ENCODE data around the gene VWCE.
"Not testable (repeated sequence)": the region's sequence is repeated elsewhere in the genome, so short reads cannot be mapped to it uniquely, and the experiment has no call there.

VWCE gene

DNA sequence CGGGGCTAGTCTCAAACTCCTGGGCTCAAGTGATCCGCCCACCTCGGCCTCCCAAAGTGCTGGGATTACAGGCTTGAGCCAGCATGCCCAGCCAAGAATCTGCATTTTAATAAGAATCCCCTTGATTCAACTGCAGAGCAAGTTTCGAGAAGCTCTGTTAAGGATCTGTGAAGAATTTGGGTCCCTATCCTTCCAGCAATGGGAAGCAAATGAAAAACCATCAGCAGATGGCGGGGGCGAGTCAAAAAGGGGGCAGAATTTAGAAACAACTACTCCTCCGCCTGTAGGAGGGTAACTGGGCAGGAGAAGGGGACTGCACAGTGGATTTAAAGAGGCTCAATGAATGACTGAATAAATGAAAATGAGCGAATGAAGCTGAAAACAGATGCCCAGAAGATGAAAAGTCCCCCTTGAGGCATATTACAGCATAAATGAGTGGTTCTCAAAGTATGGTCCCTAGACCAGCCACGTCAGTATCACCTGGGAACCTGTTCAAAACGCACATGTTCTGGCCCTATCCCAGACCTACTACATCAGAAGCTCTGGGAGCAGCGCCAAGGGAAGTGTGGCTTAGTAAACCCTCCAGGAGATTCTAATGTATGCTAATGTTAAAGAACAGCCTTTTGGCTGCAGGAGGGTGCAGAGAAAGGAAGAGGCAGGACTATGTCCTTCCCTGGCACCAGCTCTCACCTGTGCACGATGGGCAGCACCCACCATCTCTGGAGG is 15.0 kb downstream of the VWCE start:
- peak; percentile 94 for DNase-seq

- no peak for DNase-seq
Measured at GRCh38 chr11:61278001-61278470, 17.1 kb downstream of the VWCE start.

- DNase-seq, result no peak
Measured at GRCh38 chr11:61277186-61278000, 17.7 kb downstream of the VWCE start.

DNA sequence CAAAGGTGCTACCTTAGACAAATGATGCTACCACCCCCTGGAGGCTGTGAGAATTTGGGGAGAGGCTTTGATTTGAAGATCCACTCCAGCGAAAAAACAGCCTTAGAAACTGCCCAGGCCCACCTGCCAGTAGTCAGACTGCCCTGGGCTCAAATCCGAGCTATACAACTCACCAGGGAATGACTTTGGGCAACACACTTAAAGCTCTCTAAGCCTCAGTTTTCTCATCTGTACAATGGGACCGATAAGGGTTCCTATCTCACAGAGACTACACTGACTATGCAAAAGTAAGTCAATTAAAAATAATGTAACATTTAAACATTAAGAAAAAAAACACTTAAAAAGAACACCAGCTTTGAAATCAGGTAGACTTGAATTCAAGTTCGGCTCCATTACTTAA is 19.9 kb downstream of the VWCE start:
- no peak for DNase-seq

GRCh38 chr11:61274084-61274483 is 21.0 kb downstream of the VWCE start:
- no peak for DNase-seq

DNA sequence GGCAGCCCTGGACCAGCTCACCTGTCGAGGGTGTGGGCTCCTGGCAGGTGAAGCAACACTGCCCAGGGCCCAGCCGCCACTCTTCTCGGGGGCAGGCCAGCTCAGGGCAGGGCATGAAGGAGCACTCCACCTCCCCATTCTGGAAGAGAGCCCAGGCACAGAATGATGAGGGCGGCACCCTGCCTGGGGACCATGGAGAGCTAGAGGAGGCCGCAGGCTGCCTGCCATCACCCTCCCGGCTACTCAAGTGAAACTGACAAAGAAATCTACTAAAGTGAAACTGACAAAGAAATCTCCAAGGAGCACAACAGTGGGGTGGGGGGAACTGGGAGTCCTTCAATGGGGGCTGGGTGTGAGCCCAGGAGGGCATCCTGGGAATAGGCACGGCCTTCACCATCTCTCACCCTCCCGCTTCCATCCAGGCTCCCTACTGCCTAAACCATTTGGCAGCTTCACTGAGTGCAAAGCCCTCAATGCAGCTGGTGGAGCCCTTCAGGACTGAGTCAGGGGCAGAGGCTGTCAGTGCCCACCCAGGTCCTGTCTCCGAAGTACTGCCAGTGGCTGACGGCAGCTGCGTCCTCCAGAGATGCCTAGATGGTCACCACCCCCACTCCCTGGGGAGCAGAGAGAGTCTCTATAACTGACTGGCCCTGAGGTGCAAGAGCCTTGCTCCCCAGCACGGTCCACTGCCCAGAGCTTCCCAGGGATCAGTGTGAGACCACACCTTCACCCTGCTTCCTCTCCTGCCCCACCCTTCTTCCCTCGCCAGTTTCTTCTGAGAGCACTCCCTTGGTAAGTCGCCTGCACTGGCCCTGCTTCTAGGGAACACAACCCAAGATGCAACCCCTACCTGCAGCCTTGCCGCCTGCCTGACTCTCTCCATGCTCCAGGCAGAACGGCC is 21.7 kb downstream of the VWCE start:
- peak; percentile 82 for DNase-seq

DNA sequence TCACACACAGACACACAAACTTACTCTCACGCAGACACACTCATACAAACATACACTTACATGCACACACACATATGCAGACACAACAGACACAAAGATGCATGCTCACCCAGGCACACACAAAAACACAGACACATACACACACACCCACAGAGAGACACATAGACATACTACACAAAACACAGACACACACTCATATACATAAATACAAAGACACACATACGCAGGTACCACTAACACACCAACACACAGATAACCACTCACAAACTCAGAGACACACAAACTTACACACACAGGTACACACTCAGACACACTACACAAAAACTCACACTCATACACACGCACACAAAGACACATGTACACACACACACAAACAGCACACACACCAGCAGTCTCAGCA is 22.4 kb downstream of the VWCE start:
- no peak for DNase-seq

GRCh38 chr11:61270354-61271076 is 24.6 kb downstream of the VWCE start:
- DNase-seq, result no peak

DNA sequence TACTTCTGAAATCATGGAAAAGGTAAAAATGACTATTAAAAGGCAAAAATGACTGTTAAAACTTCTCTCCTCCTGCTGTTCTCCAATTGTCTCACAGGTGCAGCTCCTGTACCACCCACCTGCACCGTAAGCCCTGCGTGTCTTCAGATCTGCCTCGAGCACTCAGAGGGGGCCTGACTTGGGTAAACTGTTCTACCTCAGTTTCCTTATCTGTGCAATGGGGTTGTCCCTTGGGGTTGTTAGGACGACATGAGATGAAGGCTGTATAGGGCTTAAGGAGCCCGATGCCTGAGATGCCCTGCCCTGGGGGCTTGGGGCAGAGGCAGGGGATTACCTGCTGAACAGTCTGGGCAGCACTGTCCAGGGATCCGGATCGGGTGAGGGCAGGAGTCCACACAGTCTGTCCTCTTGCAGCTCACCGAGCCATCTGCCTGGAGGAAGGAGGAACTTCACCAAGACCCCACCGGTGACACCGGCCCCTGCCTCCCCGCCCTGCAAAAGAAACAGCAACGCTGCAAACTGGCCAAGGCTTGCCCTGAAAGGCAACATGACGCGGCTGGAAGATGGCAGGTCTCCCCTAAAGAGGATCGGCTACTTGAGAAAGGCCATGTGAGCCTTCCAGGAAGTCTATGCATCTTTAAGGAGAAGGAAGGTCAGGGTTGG is 26.4 kb downstream of the VWCE start:
- DNase-seq, result no peak

DNA sequence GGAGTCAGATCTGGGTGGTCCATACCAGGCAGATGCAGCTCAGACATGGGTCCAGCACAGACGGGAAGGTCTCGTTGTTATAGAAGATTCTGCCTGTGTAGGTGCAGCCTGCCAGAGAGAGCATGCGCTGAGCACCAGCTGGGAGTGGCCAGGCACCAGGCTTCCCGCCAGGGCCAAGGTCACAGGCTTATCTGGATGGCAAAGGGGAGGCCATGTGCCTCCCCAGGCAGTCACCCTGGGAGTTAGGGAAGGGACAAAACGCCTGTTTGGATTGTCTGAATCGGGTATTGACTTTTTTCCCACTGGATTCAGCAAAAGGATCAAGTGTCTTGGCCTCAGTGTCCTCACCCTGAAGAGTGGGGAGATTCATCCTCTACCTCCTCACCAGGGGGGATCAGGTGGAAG is 27.7 kb downstream of the VWCE start:
- no peak for DNase-seq

DNA sequence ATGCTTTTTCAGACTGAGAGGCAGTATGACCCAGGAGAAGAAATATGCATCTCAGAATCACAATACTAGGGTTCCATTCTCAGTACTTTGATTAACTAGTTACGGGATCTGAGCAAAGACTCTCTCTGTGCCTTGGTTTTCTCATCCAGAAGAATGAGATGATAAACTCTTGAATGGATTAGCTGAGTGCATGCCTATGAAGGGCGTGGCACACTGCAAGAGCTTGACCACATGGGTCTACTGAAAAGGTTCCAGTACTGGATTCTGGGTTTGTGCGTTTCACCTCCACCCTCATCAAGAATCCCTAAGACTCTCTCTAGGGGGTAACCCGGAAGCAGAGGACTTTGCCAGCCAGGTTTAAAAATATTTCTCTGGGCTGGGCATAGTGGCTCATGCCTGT is 28.5 kb downstream of the VWCE start:
- DNase-seq, result no peak

GRCh38 chr11:61265357-61265756 is 29.8 kb downstream of the VWCE start:
- DNase-seq, result no peak

DNA sequence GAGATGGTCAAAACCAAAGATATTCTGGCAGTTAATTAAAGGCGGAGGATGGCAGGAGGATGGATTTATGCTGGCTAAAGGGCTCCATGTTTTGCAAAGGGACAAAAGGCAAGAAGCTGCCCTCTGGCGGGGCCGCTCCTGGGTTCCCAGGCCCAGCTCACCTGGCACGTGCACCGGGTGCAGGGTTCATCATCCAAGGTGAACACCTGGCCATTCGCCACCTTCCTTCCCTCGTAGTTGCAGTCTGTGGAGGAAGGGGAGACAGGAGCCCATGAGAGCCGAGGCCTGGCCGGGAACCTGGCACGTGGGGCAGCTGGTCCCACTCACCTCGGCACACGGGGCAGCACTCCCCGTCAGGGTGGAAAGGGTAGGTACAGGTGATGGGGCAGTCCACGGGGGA is 30.3 kb downstream of the VWCE start:
- DNase-seq, result no peak

DNA sequence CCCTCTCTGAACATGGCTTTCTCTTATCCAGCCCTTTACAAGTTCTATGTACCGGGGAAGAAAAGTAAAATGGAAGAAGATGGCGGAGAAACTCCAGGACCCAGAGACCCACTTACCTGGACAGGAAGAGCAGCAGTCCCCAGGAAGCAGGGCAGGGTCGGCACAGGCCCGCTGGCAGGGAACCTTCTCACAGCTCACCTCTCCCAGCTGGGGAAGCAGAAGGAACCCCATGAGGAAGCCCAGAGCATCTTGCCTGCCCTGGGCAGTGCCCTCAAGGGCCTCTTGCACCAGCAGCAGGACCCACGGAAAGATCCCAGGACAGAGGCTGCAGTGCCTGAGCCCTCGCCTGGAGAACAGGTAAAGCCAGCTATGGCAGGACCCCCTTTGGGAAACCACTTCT is 30.7 kb downstream of the VWCE start:
- no peak for DNase-seq

DNA sequence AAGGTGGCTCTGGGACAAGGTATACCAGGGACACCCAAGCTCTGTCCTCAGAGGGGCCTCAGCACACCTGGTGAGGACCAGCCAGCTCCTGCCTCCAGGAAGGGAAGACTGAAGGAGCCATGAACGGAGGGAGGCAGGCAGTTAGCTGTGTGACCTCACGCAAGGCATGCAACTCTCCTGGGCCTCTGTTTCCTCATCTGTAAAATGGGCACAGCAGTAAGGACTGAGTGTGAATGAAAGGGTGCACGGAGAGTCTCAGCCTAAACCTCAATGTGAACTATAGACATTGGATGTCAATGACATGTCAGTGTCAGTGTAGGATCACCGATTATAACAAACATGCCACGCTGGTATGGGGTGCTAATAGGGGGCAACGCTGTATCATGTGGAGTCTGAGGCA is 35.8 kb downstream of the VWCE start:
- DNase-seq, result no peak

DNA sequence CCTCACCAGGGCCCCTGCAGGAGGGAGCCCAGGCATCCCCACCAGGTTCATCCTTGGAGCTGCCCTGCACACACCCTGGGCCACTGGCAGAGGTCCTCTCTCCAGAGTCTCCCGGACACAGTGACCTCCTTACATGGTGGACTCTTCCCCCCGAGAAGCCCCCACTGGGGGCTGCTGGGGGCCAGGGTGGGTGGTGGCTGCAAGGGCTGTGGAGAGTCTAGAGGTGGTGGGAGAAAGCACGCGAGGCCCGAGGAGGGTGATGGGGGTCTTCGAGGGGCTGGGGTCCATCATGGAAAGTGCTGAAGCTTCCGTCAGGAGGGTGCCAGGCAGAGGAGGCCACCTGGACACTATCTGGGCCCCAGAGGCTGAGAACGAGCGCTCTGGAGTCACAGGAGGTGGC is 36.6 kb downstream of the VWCE start:
- no peak for DNase-seq

DNA sequence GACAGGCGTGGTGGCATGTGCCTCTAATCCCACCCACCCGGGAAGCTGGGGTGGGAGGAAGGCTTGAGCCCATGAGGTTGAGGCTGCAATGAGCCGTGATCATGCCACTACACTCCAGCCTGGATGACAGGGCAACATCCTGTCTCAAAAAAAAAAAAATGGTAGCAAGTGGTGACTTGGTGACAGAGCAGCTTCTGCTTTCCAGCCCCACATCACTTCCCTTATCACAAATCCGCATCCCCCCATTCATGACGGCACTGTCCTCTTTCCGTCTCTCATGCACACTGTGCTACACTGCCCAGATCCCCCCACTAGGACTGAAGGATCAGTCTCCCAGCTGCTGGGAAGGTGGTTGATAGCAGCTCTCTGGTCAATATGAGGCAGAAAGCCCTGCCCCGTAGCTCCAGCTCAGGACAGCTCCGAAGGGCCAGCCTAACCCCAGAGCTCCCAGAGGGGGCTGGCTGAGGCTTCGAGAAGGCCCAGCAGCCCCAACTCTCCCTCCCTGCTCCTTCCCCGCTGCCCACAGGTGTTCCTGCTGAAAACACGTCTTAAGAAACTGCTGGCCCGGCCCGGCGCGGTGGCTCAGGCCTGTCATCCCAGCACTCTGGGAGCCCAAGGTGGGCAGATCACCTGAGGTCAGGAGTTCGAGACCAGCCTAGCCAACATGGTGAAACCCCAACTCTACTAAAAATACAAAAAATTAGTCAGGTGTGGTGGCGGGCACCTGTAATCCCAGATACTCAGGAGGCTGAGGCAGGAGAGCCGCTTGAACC is 38.2 kb downstream of the VWCE start:
- no peak for DNase-seq

DNA sequence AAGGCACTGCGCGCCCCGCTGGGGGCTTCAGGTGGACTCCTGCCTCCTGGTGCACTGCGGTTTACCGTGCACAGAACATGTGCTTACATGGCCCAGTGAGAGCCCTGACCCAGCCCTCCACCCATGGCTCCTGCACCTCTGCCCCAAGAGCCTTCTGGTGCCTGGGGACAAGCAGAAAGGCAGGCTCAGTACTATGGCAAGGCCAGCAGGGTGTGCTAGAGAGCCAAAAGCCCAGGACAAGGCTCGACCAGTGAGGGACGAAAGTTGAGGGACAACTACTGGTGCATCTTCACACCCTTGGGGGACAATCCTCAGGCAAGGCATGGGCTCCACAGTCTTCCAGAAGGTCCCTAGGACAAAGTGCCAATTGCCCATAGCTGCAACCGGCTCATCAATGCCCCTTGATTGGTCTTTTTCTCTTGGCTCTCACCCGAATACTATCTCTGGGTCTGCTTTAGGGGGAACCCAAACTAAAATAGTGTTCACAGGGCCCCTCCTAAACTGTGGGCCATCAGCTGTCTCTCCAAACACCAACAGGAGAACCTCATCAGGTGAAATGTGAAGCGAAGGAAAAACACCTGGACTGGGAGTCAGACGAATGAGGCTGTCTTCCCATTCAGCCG is 40.6 kb downstream of the VWCE start:
- peak; percentile 34 for DNase-seq

- not testable (repeated sequence) for DNase-seq
Measured at GRCh38 chr11:61252332-61252731, 42.8 kb downstream of the VWCE start.

All from NCI-H2029 treated with DMSO at 0.1 percent for 48 hours (cell line).